ENCODE results near the gene IGSF9.
A peak's percentile ranks its signal among the peaks of the same experiment; 100 is the strongest.
"Not testable (repeated sequence)": the region's sequence is repeated elsewhere in the genome, so short reads cannot be mapped to it uniquely, and the experiment has no call there.

IGSF9 gene

GRCh38 chr1:159918352-159919200 lies 26.8 kb downstream of the IGSF9 start:
- DNase-seq, result no peak

- peak; percentile 78 for DNase-seq
These were observed 27.7 kb downstream of the IGSF9 start for GRCh38 chr1:159917533-159918351.

GRCh38 chr1:159916242-159917051 lies 29.0 kb downstream of the IGSF9 start:
- DNase-seq, result no peak

GRCh38 chr1:159915571-159916241 lies 29.7 kb downstream of the IGSF9 start:
- DNase-seq, result no peak

- no peak for DNase-seq
These were observed 31.0 kb downstream of the IGSF9 start for GRCh38 chr1:159914252-159915018.

- no peak for DNase-seq
These were observed 31.8 kb downstream of the IGSF9 start for GRCh38 chr1:159913451-159914192.

- DNase-seq, result no peak
These were observed 33.9 kb downstream of the IGSF9 start for GRCh38 chr1:159911326-159912070.

- DNase-seq, result no peak
These were observed 37.1 kb downstream of the IGSF9 start for GRCh38 chr1:159908031-159908940.

- no peak for DNase-seq
These were observed 38.5 kb downstream of the IGSF9 start for GRCh38 chr1:159906960-159907359.

- not testable (repeated sequence) for DNase-seq
These were observed 41.4 kb downstream of the IGSF9 start for GRCh38 chr1:159904036-159904435.

- DNase-seq, result no peak
These were observed 42.9 kb downstream of the IGSF9 start for GRCh38 chr1:159902541-159902940.

GRCh38 chr1:159900755-159901360 lies 44.6 kb downstream of the IGSF9 start:
- no peak for DNase-seq

GRCh38 chr1:159900086-159900680 lies 45.2 kb downstream of the IGSF9 start, which contains the start of gene CFAP45:
Gene CFAP45 (minus strand): TSS chr1:159900165. CDS start chr1:159900098, 67 bp downstream.
- DNase-seq, result peak; percentile 87

GRCh38 chr1:159899634-159900033 lies 45.8 kb downstream of the IGSF9 start:
- DNase-seq, result not testable (repeated sequence)

GRCh38 chr1:159898527-159898926 lies 46.9 kb downstream of the IGSF9 start:
- DNase-seq, result no peak

GRCh38 chr1:159897962-159898361 lies 47.5 kb downstream of the IGSF9 start:
- DNase-seq, result no peak

GRCh38 chr1:159896546-159896930 lies 48.9 kb downstream of the IGSF9 start:
- DNase-seq, result no peak
